ENCODE data around the gene ATAD2B.
"Not testable (repeated sequence)": the region's sequence is repeated elsewhere in the genome, so short reads cannot be mapped to it uniquely, and the experiment has no call there.

The ATAD2B gene

GRCh38 chr2:23734416-23734815, 192.5 kb downstream of the ATAD2B start:
- no peak for TF ChIP-seq JUND (IDR thresholded peaks at IDR 0.05; ENCODE audit: low read depth)
- DNase-seq (ENCODE audit: low read depth in 1 of 2, low spot score in 1 of 2): no peak
- in situ Hi-C loops (cut with HindIII; ENCODE audit: low pct_unique_long_range_greater_than_20kb, low sequenced_read_pairs): no loop called here

GRCh38 chr2:23723029-23723428, 203.9 kb downstream of the ATAD2B start:
- in situ Hi-C loops (cut with HindIII; ENCODE audit: low pct_unique_long_range_greater_than_20kb, low sequenced_read_pairs); DNase-seq (ENCODE audit: low read depth in 1 of 2, low spot score in 1 of 2): not testable (repeated sequence)

GRCh38 chr2:23722255-23722654, 204.7 kb downstream of the ATAD2B start:
- TF ChIP-seq JUND (IDR thresholded peaks at IDR 0.05; ENCODE audit: low read depth): no peak
- in situ Hi-C loops (cut with HindIII; ENCODE audit: low pct_unique_long_range_greater_than_20kb, low sequenced_read_pairs): no loop called here
- no peak for DNase-seq (ENCODE audit: low read depth in 1 of 2, low spot score in 1 of 2)

DNA sequence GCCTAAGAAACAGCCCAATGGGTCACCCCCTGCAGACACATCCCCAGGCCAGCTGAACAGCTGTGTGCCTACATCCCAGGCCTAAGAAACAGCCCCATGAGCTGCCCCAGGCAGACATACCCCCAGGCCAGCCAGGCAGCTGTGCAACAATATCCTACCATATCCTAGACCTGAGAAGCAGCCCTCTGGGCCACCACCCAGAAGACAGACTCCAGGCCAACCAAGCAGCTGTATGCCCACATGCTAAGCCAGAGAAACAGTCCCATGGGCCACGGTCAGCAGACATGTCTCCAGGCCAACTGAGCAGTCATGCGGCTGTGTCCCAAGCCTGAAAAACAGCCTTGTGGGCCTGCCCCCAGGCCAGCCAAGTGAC, 205.5 kb downstream of the ATAD2B start:
- in situ Hi-C loops (cut with HindIII; ENCODE audit: low pct_unique_long_range_greater_than_20kb, low sequenced_read_pairs): no loop called here
- no peak for TF ChIP-seq JUND (IDR thresholded peaks at IDR 0.05; ENCODE audit: low read depth)
- DNase-seq (ENCODE audit: low read depth in 1 of 2, low spot score in 1 of 2): no peak

DNA sequence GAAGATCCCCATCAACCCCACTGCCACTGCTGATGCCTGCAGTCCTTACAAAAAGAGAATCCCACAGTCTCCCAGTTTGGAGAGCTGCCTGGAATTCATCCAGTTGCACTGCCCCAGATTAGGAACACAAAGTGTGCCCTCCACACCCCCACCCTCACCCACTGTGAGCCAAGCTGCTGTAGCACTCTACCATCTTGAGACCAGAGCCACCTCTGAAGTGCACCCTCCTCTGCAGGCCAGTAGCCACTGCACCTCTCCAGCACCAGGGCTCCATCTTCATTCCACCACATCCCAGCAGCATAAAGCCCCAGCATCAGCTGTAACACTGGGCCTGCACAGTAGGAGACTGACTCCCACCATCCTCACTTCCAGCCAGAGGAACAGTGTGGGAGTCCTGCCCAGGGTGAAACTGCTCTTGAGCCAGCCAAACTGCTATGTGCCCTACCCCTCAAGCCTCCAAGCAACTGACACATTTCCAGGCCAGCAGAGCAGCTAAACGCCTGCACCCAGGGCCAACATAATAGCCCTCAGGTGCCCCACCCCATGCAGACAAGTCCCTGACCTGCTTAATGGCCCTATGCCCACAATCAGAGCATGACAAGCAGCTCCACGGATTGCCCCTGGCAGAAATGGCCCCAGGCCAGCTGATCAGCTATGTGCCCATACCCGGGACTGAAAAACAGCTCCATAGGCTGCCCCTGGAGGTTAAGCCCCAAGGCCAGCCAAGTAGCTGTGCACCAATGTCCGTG, 206.0 kb downstream of the ATAD2B start:
- no peak for DNase-seq (ENCODE audit: low read depth in 1 of 2, low spot score in 1 of 2)
- in situ Hi-C loops (cut with HindIII; ENCODE audit: low pct_unique_long_range_greater_than_20kb, low sequenced_read_pairs): no loop called here
- no peak for TF ChIP-seq JUND (IDR thresholded peaks at IDR 0.05; ENCODE audit: low read depth)

- no peak for DNase-seq (ENCODE audit: low read depth in 1 of 2, low spot score in 1 of 2)
- in situ Hi-C loops (cut with HindIII; ENCODE audit: low pct_unique_long_range_greater_than_20kb, low sequenced_read_pairs): no loop called here
- no peak for TF ChIP-seq JUND (IDR thresholded peaks at IDR 0.05; ENCODE audit: low read depth)
These were observed 207.2 kb downstream of the ATAD2B start for GRCh38 chr2:23719716-23720115.

GRCh38 chr2:23718931-23719700, 207.8 kb downstream of the ATAD2B start:
- in situ Hi-C loops (cut with HindIII; ENCODE audit: low pct_unique_long_range_greater_than_20kb, low sequenced_read_pairs): no loop called here
- TF ChIP-seq JUND (IDR thresholded peaks at IDR 0.05; ENCODE audit: low read depth): no peak
- DNase-seq (ENCODE audit: low read depth in 1 of 2, low spot score in 1 of 2): no peak

- no peak for DNase-seq (ENCODE audit: low read depth in 1 of 2, low spot score in 1 of 2)
- no peak for TF ChIP-seq JUND (IDR thresholded peaks at IDR 0.05; ENCODE audit: low read depth)
- in situ Hi-C loops (cut with HindIII; ENCODE audit: low pct_unique_long_range_greater_than_20kb, low sequenced_read_pairs): no loop called here
These were observed 213.6 kb downstream of the ATAD2B start for GRCh38 chr2:23713351-23713750.

DNA sequence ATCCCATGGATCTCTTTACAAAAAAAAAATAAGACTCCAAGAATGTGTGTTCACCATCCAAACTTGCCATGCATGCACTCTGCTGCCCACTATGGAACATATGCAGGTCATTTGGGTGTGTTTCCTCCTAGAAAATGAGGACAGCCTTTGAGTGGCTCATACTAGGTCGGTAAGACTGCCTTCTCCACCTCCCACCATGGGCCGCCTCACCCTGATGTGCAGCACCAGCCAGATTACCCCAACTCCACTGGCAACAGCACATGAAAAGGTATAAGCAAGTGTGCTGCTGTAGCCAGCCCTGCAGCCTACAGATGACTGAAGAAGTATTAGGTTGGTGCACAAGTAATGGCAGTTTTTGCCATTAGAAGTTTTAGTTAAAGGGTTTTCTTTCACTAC, 214.2 kb downstream of the ATAD2B start:
- no peak for DNase-seq (ENCODE audit: low read depth in 1 of 2, low spot score in 1 of 2)
- in situ Hi-C loops (cut with HindIII; ENCODE audit: low pct_unique_long_range_greater_than_20kb, low sequenced_read_pairs): no loop called here
- TF ChIP-seq JUND (IDR thresholded peaks at IDR 0.05; ENCODE audit: low read depth): no peak

- in situ Hi-C loops (cut with HindIII; ENCODE audit: low pct_unique_long_range_greater_than_20kb, low sequenced_read_pairs): no loop called here
- no peak for DNase-seq (ENCODE audit: low read depth in 1 of 2, low spot score in 1 of 2)
- no peak for TF ChIP-seq JUND (IDR thresholded peaks at IDR 0.05; ENCODE audit: low read depth)
These were observed 214.8 kb downstream of the ATAD2B start for GRCh38 chr2:23711979-23712755.

GRCh38 chr2:23709311-23709710, 217.6 kb downstream of the ATAD2B start:
- no peak for DNase-seq (ENCODE audit: low read depth in 1 of 2, low spot score in 1 of 2)
- in situ Hi-C loops (cut with HindIII; ENCODE audit: low pct_unique_long_range_greater_than_20kb, low sequenced_read_pairs): no loop called here
- no peak for TF ChIP-seq JUND (IDR thresholded peaks at IDR 0.05; ENCODE audit: low read depth)

GRCh38 chr2:23708771-23709170, 218.2 kb downstream of the ATAD2B start:
- in situ Hi-C loops (cut with HindIII; ENCODE audit: low pct_unique_long_range_greater_than_20kb, low sequenced_read_pairs): no loop called here

GRCh38 chr2:23707096-23707495, 219.8 kb downstream of the ATAD2B start:
- in situ Hi-C loops (cut with HindIII; ENCODE audit: low pct_unique_long_range_greater_than_20kb, low sequenced_read_pairs): no loop called here
- TF ChIP-seq JUND (IDR thresholded peaks at IDR 0.05; ENCODE audit: low read depth): no peak
- DNase-seq (ENCODE audit: low read depth in 1 of 2, low spot score in 1 of 2): no peak

More at GRCh38 chr2:23708771-23709170, 218.2 kb downstream of the ATAD2B start:
- TF ChIP-seq JUND (IDR thresholded peaks at IDR 0.05; ENCODE audit: low read depth): no peak
- no peak for DNase-seq (ENCODE audit: low read depth in 1 of 2, low spot score in 1 of 2)

Measured in T47D (cell line).